ENCODE measurements around the gene PTPN6. TPM values are rescaled to one million over a fixed set of nuclear protein-coding genes. Genes with fewer than 3 reads are reported as not detected.

Gene PTPN6
- total RNA-seq, 1 experiment from 2014 or later: 19.8 TPM

DNA sequence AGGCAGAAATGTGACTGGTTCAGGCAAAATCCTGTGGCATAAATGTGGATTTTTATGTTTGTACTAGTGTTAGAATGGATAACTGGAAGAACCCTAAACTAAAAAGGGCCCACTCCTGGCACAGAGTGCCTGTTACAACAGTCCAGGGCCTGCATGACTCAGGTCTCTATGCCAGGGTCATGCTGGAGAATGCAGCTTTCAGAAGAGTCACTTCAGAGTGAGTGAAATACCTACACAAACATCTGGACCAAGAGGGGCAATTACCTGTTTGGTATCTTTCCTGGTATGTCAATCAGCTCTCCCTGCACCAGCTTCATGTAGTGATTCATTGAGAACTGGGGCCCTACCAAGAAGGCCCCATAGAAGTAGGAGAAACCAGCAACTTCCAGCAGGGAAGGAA, 29.6 kb downstream of the PTPN6 start:
- Histone ChIP-seq H3K56ac (ENCODE audit: insufficient read length, low read depth, low read length) (no peak overlapping the region), H4K5ac (ENCODE audit: insufficient read length, low read depth, low read length) (no peak overlapping the region), H2BK120ac (ENCODE audit: low read depth, low read length, poor library complexity, severe bottlenecking) (no peak overlapping the region), H2BK12ac (ENCODE audit: insufficient read length, low read depth, low read length) (no peak overlapping the region), H3T11ph (ENCODE audit: low read length) (no peak overlapping the region), H4K91ac (ENCODE audit: insufficient read length, low read depth, low read length) (no peak overlapping the region), H2BK15ac (ENCODE audit: low read depth, low read length) (no peak overlapping the region), H3K27me3 (ENCODE audit: insufficient read depth, low read length) (no peaks in the 10 kb centered on the region), H3K9me3 (ENCODE audit: control insufficient read depth, low read depth, low read length) (no peaks in the 10 kb centered on the region), H2BK20ac (ENCODE audit: low read depth, low read length, poor library complexity, severe bottlenecking) (no peak overlapping the region), H2AFZ (ENCODE audit: low read length) (no peak overlapping the region), H4K20me1 (ENCODE audit: control insufficient read depth, insufficient read depth, insufficient read length) (no peaks in the 10 kb centered on the region), H3K14ac (ENCODE audit: insufficient read depth, low read length) (no peak overlapping the region), H3K23me2 (ENCODE audit: insufficient read length, low read depth, low read length, poor library complexity, severe bottlenecking) (no peaks in the 10 kb centered on the region), H3K4me2 (ENCODE audit: insufficient read depth, insufficient read length, low read length) (no peak overlapping the region), H3K4ac (ENCODE audit: low read depth, low read length) (no peak overlapping the region), H3K4me1 (ENCODE audit: insufficient read depth, low read length) (no peaks in the 10 kb centered on the region; the same call in 1 of the 2 replicates), H3K9ac (ENCODE audit: extremely low read depth, insufficient read length, low read length) (no peak overlapping the region), H3K79me2 (ENCODE audit: insufficient read depth, low read length) (no peaks in the 10 kb centered on the region), H4K8ac (replicated peaks; ENCODE audit: insufficient read length, low read depth, low read length) (no peak overlapping the region), H3K23ac (ENCODE audit: insufficient read length, low read depth, low read length) (no peak overlapping the region), H3K18ac (ENCODE audit: insufficient read length, low read depth, low read length) (no peak overlapping the region), H3K79me1 (ENCODE audit: insufficient read depth, low read depth, low read length, poor library complexity, severe bottlenecking) (no peaks in the 10 kb centered on the region), H2AK5ac (ENCODE audit: insufficient read length, low read length) (no peak overlapping the region), H3K27ac (ENCODE audit: insufficient read length, low read depth, low read length) (no peak overlapping the region), H2BK5ac (ENCODE audit: insufficient read length, low read length) (no peak overlapping the region)
- no peaks in the 10 kb centered on the region for H3K9me3 Mint-ChIP-seq
- no peak for TF ChIP-seq CTCF (conservative IDR thresholded peaks at IDR 0.05)
- no peaks in the 10 kb centered on the region; the same call in 1 of the 2 replicates for H3K27me3 Mint-ChIP-seq (ENCODE audit: low read depth)
- H3K4me3 Mint-ChIP-seq: no peak overlapping the region
- H3K4me1 Mint-ChIP-seq: peaks cover 3 to 10% of the 10 kb centered on the region in 2 experiments
- DNase-seq: no peak
- no peak overlapping the region for H3K27ac Mint-ChIP-seq
- H3K36me3 Mint-ChIP-seq (ENCODE audit: insufficient read depth in 1 of 3, low read depth in 3 of 3): peaks cover 16 to 63% (median 60%) of the 10 kb centered on the region in 3 experiments; a peak in 6 of 7 replicates

Data from H9 (cell line).